Skeletal muscle satellite cell (primary cell): ENCODE measurements around the gene SRRM3. TPM values are rescaled to one million over a fixed set of nuclear protein-coding genes. Genes with fewer than 3 reads are reported as not detected.
"Not testable (repeated sequence)": the region's sequence is repeated elsewhere in the genome, so short reads cannot be mapped to it uniquely, and the experiment has no call there.

ENCODE experiments used
- H3K27me3 ChIP-seq: 2 replicates; pipeline ENCODE4 v1.7.0; 2013; ENCODE audit warnings: low read length; ENCODE audit not compliant: control insufficient read depth, insufficient read depth
- H3K36me3 ChIP-seq: 2 replicates; pipeline ENCODE4 v1.7.0; 2013; ENCODE audit warnings: mild to moderate bottlenecking, control low read depth, low read length; ENCODE audit not compliant: insufficient read depth
- H3K4me1 ChIP-seq: 2 replicates; pipeline ENCODE4 v1.7.0; 2013; ENCODE audit warnings: low read length; ENCODE audit not compliant: control insufficient read depth, insufficient read depth
- H3K4me2 ChIP-seq: 2 replicates; pipeline ENCODE4 v1.7.0; 2013; ENCODE audit warnings: mild to moderate bottlenecking, low read length
- H3K4me3 ChIP-seq: 2 replicates; pipeline ENCODE4 v1.7.0; 2013; ENCODE audit warnings: low read length
- H3K9ac ChIP-seq: 2 replicates; pipeline ENCODE4 v1.7.0; 2013; ENCODE audit warnings: mild to moderate bottlenecking, low read depth, low read length, moderate library complexity
- H3K9me3 ChIP-seq: replicated peaks from 2 replicates; pipeline ENCODE4 v1.7.0; 2013; ENCODE audit warnings: mild to moderate bottlenecking, control low read depth, low read length
- total RNA-seq: library from RNA; depleted of rRNA; stranded (reverse); fragments of >200 nt; gene quantifications from 2 replicates; pipeline ENCODE4 v1.2.3, GENCODE V29; 2012; rRNA removed

Gene SRRM3, protein sequence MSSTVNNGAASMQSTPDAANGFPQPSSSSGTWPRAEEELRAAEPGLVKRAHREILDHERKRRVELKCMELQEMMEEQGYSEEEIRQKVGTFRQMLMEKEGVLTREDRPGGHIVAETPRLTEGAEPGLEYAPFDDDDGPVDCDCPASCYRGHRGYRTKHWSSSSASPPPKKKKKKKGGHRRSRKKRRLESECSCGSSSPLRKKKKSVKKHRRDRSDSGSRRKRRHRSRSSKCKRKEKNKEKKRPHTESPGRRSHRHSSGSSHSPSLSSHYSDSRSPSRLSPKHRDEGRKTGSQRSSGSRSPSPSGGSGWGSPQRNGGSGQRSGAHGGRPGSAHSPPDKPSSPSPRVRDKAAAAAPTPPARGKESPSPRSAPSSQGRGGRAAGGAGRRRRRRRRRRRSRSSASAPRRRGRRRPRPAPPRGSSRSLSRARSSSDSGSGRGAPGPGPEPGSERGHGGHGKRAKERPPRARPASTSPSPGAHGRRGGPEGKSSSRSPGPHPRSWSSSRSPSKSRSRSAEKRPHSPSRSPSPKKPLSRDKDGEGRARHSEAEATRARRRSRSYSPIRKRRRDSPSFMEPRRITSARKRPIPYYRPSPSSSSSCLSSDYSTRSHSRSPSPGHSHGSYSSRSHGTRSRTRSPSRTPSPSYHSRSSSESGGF
- 1.3 TPM in 2 replicates for total RNA-seq

DNA sequence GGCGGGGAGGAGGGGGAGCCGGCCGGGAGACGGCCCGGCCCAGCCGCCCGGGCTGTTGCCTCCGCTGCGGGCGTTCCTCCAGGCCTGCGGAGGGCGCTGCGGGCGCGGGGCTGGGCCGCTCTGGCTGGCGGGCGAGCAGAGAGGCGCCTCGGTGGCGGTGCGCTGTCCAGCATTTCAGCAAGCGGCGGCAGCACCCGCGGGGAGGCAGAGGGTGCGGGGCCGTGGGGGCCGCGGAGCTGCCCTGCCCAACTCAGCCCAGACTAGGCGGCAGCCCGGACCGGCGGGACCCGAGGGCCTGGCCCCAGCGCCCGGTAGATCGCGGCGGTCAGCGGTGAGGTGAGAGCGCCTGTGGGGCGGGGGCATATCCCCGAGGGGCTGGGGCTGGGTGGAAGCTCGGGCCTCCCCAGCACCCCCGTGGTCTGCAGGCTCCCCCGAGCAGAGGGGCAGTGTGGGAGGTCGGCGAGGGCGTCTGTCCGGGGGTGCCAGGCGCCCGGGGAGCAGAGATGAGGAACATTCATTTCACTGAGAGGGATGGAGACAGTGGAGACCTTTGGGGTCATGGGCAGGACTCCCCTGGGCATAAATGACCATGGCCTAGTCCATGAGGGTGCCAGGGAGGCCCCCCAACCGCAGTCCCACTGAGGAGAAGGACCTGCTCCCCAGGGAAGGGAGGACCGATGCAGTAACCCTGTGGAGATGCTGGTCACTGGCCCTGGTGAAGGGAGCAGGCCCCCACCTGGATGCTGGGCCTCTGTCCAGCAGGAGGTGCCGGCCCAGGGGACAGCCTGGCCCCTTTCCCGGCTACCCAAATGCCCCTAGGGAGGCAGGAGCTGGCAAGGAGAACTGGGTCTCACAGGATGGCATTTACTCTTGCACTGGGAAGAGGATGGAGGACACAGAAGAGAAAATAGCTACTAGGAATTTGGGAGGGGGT, at the start of gene SRRM3:
Gene SRRM3, plus strand, starts transcription at position 165 of the 934 bp plus-strand sequence. CDS start 33,171 bp downstream, outside the sequence.
- Histone ChIP-seq H3K4me1 (no peaks in the 10 kb centered on the region), H3K9me3 (no peaks in the 10 kb centered on the region), H3K9ac (no peak within 1 kb of the TSS), H3K27me3 (peaks cover 16% of the 10 kb centered on the region), H3K4me2 (peak within 1 kb of the TSS; percentile 41), H3K4me3 (no peak within 1 kb of the TSS), H3K36me3 (no peaks in the 10 kb centered on the region)

DNA sequence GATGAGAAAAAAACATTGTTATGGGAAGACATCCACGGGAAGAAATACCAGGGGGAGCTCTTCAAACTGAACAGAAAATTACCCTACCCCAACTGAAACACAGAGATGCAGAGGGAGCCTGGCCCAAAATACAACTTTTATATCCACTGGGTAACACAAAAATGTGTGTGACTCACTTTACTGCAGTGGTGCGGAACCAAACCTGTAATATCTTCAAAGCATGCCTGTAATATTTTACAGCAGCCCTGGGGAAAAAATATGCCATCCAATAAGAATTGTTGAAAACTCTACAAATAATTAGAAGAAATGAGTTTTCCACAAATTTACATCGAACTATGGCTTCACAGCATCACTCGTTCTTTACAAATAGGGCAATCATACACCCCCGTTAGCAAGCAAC, 49.8 kb upstream of the SRRM3 start:
- Histone ChIP-seq H3K4me3 (no peak overlapping the region), H3K27me3 (peaks cover 32% of the 10 kb centered on the region), H3K9ac (no peak overlapping the region)

DNA sequence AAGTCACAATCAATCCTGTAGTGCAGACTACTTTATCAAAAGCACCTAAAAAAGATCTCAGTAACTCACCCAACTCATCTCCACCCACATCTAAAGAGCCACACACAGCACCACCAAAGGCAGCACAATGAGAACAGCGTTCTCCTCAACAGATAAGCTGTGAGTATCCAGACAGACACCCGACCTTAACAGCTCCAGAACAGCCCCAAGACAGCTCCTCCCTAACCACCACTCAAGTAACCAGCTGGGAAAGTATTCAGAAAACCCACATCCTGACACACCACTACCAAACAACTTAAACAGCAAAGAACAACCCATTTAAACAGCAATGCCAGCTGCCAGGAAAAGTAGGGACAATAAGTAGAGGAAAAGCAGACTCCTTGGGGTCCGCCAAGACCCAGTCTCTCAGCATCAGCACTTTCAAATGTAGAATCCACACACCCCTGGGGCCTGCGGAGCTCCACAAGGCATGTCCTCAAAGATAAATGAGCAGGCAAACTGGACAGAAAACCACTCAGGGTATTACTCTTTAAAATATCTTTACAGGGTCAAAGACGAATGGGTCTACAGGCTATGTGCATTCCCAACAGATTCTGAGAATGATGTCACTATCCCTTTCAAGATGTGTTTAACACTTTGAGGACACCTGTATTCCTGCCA, 48.0 kb upstream of the SRRM3 start:
- H3K9ac ChIP-seq, H3K9me3 ChIP-seq, H3K4me3 ChIP-seq, H3K4me1 ChIP-seq, H3K4me2 ChIP-seq, H3K36me3 ChIP-seq: not testable (repeated sequence)
- H3K27me3 ChIP-seq, result peaks cover 32% of the 10 kb centered on the region

More for the DNA sequence above, 49.8 kb upstream of the SRRM3 start:
- Histone ChIP-seq H3K4me1 (no peaks in the 10 kb centered on the region), H3K9me3 (no peaks in the 10 kb centered on the region), H3K4me2 (no peak overlapping the region), H3K36me3 (no peaks in the 10 kb centered on the region)

DNA sequence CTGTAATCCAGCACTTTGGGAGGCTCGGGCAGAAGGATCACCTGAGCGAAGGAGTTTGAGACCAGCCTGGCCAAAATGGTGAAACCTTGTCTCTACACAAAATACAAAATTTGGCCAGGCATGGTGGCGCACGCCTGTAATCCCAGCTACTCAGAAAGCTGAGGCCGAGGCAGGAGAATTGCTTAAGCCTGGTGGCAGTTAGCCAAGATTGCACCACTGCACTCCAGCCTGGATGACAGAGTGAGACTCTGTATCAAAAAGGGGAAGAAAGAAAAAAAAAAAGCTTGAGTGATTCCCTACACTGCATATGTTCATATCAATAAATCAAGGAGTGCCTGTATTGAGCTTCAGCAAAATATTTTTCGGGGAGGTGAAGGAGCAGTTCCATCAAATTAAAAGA, 45.8 kb upstream of the SRRM3 start:
- no peaks in the 10 kb centered on the region for H3K36me3 ChIP-seq
- H3K27me3 ChIP-seq, result peaks cover 10% of the 10 kb centered on the region
- no peak overlapping the region for H3K4me2 ChIP-seq
- H3K4me1 ChIP-seq, result no peaks in the 10 kb centered on the region
- no peak overlapping the region for H3K4me3 ChIP-seq
- no peaks in the 10 kb centered on the region for H3K9me3 ChIP-seq
- no peak overlapping the region for H3K9ac ChIP-seq

DNA sequence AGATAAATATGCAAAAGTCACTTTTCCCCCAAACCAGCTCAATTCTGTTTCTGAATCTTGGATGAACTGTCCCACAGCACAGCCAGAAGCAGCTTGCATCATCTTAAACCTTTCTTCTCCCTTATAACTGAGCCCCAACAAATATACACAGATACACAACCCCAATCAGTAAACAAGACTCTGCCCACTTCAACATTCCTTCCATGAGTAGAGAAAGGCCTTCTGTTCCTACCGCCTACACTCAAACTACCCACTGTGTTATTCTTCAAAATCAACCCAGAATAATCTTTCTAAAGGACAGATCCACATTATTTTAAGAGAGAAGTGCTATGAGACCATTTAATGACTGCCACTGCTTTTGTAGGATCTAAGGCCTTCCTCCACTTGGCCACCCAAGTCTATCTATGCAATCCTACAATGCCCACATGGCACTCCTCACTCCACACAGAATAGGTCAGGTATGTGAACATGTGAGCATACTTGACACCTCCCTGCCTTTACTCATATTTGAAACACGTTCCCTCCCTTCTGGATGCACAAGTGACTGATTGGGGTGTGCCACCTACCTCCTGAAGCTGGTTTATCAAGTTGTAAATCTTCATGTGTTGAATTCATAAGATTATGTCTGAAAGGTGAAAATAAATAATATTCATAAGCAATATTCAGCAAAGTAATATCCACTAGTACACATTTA, 44.6 kb upstream of the SRRM3 start:
- H3K27me3 ChIP-seq, H3K4me3 ChIP-seq, H3K4me2 ChIP-seq: not testable (repeated sequence)

DNA sequence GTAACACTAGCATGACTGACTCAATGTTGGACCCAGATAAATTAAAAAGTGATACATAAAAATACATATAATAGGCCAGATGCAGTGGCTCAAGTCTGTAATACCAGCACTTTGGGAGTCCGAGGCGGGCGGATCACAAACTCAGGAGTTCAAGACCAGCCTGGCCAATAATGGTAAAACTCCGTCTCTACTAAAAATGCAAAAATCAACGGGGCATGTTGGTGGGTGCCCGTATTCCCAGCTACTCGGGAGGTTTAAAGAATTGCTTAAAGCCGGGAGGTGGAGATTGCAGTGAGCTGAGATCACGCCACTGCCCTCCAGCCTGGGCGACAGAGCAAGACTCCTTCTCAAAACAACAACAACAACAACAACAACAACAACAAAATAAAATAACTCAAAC, 43.3 kb upstream of the SRRM3 start:
- H3K36me3 ChIP-seq, H3K27me3 ChIP-seq, H3K4me1 ChIP-seq, H3K9ac ChIP-seq, H3K9me3 ChIP-seq, H3K4me2 ChIP-seq, H3K4me3 ChIP-seq: not testable (repeated sequence)

More for the DNA sequence above, 44.6 kb upstream of the SRRM3 start:
- not testable (repeated sequence) for H3K9ac ChIP-seq, H3K36me3 ChIP-seq, H3K9me3 ChIP-seq, H3K4me1 ChIP-seq

DNA sequence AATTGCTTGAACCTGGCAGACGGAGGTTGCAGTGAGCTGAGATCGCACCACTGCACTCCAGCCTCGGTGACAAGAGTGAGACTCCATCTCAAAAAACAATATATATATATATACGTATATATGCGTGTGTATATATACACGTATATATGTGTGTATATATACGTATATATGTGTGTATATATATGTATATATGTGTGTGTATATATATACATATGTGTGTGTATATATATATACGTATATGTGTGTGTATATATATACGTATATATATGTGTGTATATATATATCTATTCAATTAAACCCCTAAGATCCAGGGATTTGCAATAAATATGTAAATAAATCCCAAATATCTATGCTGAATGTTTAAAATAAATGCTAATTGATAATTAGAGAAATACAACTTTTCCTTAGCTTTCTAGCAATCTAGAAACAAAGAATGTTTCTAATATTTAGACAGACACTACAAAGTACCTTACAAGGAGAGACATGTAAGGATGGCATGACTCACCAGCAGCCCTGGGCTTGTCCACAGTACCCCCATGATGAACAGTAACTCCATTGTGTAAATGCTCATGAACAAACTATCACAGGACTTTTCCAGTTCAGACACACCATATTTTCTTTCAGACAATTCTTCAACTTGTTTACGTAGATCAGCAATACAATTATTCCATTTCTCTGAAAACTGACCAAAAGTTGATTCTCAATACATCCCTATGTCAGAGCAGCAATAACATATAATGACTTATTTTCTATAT, 39.1 kb upstream of the SRRM3 start:
- not testable (repeated sequence) for H3K4me1 ChIP-seq, H3K36me3 ChIP-seq, H3K4me2 ChIP-seq, H3K27me3 ChIP-seq, H3K9ac ChIP-seq, H3K9me3 ChIP-seq, H3K4me3 ChIP-seq

DNA sequence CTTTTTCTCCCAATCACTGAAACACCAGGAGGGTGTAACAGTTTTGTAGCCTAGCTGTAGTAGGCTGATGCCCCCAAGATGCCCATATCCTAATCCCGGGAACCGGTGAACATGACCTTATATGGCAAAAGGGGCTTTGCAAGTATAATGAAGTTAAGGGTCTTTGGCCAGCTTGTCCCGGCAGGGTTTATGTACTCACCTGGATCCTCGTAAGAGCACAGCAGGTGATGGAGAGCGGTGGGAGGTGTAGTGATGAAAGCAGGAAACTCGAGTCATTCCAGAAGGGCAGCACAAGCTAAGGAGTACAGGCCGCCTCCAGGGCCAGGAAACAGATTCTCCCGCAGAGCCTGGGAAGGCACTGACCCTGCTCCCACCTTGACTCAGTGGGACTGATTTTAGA, 37.9 kb upstream of the SRRM3 start:
- H3K36me3 ChIP-seq, H3K4me2 ChIP-seq, H3K4me1 ChIP-seq, H3K27me3 ChIP-seq, H3K9me3 ChIP-seq, H3K9ac ChIP-seq, H3K4me3 ChIP-seq: not testable (repeated sequence)

DNA sequence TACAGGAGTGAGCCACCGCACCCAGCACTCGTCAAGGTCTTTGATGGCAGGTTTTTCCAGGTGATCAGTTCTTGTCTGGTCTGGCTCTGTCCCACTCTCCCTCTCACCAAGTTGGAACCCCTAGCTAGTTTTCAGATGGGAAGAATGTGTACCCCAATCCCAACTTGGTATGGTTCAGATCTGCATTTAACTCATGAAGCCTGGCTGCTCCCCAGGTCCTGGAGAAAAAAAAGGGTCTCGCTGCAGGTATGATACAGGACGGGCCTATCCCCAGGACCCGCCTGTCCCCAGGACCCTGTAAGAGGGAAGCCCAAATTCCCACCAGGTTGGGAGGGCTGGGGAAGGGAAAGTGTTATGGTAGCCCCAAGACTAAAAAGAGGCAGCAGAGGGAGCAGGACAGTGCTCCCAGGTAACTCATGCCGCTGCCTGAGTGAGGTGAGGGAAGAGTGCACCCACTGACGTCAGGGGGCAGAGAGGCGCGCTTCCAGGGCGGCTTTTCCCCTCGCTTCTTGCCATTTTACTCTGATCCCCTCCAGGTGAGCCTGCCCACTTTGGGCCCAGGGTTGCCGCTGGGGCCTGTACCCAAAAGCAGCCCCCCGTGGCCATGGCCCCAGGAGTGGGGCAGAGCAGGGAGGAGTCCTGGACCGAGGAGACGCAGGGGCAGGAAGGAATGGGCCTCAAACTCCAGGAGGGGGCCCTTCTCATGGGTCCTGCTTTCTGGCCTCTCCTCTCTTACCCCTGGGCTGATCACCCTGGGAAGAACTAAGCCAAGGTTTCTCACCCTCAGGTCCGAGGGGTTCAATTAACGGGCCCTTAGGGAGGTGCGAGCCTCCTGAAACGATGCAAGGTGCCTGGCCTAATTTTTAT, 36.4 kb upstream of the SRRM3 start:
- no peaks in the 10 kb centered on the region for H3K27me3 ChIP-seq
- H3K4me1 ChIP-seq, result no peaks in the 10 kb centered on the region
- no peak overlapping the region for H3K4me3 ChIP-seq

More for the DNA sequence above, 36.4 kb upstream of the SRRM3 start:
- H3K4me2 ChIP-seq, result no peak overlapping the region
- H3K9ac ChIP-seq, result no peak overlapping the region
- no peaks in the 10 kb centered on the region for H3K9me3 ChIP-seq
- H3K36me3 ChIP-seq, result no peaks in the 10 kb centered on the region
